HG02885 (cell line): ENCODE results near the gene OTULIN.

ENCODE experiments used
- ATAC-seq: cut with Tn5 transposase; IDR thresholded peaks from one replicate; pipeline ENCODE4 v1.9.1; 2021; ENCODE audit warnings: mild to moderate bottlenecking; ENCODE audit not compliant: unreplicated experiment, poor library complexity

The OTULIN gene

GRCh38 chr5:14664270-14665100 is at the start of gene OTULIN:
TSS of gene OTULIN (plus strand) at chr5:14664718. CDS start at chr5:14664826, 108 bp downstream.
- peak; percentile 69 for ATAC-seq

GRCh38 chr5:14615365-14615764 is 49.2 kb upstream of the OTULIN start:
- ATAC-seq: no peak

DNA sequence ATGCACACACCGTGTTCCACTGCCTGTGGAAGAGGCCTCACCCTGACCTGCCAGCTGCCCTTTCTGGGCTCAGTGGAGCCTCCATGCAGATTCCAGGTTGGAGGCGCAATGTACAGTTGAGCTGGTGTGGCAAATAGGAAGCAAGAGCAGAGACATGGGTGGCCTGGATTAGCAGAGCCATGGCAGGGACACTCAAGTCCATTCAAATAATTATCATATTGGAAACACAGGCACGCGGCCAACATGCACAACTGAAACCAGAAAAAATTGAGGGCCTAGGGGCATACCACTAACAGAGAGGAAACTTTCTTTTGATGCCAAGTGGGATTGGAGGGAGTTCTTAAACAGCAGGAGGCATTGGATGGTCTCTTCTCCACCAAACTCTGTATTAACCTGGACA is 47.1 kb upstream of the OTULIN start:
- ATAC-seq: no peak

DNA sequence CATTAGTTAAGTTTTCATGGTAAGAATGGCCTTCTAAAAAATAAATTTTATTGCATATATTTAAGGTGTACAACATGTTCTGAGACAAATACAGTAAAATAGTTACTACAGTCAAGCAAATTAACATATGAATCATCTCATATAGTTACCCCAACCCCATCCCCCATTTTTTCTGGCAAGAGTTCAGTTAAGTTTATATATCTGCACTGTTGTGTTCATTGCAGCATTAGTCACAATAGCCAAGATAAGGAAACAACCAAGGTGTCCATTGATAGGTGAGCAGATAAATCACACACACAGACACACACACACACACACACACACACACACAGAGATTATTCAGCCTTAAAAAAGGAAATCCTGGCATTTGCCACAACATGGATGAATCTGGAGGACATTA is 37.2 kb upstream of the OTULIN start:
- no peak for ATAC-seq

DNA sequence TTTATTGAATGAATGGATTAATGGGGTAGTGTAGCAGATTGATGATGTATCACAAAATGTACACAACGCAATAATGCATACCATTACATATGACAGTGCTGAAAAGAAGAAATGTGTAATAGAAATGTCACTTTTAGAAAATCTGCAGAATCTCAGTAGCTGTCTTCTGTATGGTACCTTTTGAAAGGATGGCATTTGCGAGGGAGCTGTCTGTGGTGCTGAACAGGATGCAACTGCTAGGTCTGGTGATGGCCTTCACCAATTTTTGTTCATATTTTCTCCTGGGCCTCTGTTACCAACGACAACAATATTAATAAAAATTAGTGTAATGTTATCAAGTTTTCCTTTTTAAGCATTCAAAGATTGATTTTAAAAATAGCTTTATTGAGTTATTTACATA is 36.2 kb upstream of the OTULIN start:
- peak; percentile 59 for ATAC-seq

DNA sequence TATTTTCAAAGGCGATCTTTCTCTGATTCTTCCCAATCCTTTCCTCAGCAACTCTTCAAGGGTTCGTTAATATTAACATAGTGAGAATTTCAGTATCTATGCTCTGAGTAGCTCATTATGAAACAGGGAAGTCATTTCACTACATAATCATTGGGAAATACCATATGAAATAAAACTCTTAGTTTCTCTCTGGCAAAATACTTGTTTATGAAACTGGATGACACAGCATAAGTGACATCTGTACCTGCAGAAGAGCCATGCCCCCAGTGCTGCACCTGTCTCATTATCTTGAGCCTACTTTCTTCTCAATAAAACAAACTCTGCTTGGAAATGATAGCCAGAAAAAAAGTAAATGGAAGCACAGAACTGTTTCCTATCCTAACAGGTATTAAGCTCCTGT is 33.8 kb upstream of the OTULIN start:
- no peak for ATAC-seq

- ATAC-seq: no peak
Observed at GRCh38 chr5:14635656-14636055, 28.9 kb upstream of the OTULIN start.

DNA sequence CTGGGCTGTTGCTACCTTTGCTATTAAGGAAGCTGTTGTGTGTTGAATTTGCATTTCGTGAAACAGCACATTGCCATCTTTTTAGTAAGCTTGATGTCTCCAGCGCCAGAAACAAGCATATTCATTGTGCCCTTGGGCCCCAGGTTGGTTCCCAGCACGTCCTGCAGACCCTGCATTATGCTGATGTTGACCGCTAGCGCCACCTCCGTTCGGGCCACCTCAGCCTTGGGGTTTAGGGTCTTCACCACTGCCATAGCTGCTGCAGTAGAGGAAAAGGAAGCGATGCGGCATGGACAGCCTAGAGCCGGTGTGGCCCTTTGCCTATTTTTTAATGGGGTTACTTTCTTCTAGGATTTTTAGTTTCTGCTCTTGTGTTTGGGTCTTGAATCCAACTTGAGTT is 23.8 kb upstream of the OTULIN start:
- no peak for ATAC-seq

- ATAC-seq: no peak
Observed at GRCh38 chr5:14644623-14645237, 19.8 kb upstream of the OTULIN start.

- ATAC-seq: no peak
Observed at GRCh38 chr5:14650052-14650451, 14.5 kb upstream of the OTULIN start.

GRCh38 chr5:14655146-14655741 is 9.3 kb upstream of the OTULIN start:
- ATAC-seq: no peak

DNA sequence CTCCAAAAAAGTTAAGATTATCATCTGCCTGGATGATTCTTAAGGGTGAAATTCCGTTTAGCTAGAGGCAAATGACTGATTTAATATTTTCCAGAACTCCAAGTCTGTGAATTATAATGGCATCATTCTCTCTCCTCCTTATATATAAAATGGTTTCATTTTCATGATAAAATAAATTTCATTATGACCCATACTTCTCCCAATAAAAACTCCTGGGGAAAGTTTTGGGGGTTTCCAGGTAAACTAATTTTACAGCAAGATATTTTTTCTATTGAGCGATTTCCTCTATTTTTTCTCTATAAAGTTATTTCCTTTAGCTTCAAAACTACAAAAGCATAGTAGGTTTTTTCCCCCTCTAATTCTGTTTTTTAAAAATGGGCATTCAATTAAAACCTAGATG is 7.6 kb upstream of the OTULIN start:
- ATAC-seq: no peak

DNA sequence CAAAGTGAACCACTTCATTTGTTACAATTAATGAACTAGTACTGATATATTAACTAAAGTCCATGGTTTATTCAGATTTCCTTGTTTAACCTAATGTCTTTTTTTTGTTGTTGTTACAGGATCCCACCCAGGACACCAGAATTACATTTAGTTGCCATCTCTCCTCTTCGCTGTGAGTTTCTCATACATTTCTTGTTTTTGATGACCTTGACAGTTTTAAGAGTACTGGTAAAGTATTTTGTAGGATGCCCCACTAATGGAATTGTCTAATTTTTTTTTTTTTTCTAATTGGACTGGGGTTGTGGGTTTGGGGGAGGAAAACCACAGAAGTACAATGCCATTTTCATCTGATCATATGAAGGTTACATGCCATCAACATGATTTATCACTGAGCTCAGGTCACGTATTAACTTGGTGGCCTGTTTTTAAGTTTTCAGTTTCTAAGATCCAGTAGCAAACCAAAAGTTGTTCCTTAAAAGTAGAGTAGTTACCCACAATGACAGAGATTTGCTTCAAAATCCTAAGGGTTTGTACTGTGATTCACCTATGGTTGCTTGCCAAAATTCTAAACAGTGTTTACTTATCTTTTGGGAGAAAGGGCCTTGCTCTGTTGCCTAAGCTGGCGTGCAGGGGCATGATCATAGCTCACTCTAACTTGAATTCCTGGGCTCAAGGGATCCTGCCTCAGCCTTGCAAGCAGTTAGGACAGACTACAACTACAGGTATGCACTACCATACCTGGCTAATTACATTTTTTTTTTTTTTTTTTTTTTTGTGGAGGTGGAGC is 4.5 kb upstream of the OTULIN start:
- ATAC-seq: no peak

DNA sequence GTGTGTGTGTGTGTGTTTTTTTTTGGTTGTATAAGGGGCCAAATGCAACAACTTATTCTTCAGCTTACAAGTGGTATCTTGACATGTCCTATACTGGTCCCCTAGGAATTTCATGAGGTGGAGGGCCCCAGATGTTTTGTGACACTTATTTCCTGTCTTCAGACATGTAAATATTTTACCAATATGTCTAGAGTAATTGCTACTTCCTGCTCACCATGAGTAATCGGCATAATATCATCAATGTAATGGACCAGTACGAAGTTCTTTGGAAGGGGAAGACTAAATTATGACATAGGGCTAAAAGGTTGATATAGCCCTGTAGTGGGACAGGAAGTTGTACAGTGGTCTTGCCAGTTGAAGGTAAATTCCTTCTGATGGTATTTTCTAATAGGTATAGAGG is 3.7 kb upstream of the OTULIN start:
- no peak for ATAC-seq

DNA sequence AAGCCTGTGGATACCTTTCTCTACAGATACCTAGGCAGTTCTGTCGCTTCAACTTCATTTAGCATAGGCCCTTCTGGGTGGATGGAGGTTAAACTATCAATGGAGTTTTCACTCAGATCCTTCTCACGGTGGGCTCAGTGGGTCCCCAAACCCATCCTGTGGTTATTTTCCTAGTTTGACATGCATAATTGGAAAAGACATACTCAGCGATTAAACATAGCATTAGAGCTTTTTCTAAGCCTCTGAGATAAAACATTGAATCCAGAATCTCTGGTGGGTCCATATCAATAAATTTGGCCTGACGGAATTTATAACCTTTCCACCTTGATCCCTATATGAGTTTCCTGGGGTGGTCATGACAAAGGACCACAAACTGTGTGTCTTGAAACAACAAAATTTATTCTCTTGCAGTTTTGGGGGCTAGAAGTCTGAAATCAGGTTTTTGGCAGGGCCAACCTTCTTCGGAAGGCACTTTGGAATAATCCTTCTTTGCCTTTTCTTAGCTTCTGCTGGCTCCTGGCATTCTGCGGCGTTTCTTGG is 1.7 kb upstream of the OTULIN start:
- no peak for ATAC-seq

DNA sequence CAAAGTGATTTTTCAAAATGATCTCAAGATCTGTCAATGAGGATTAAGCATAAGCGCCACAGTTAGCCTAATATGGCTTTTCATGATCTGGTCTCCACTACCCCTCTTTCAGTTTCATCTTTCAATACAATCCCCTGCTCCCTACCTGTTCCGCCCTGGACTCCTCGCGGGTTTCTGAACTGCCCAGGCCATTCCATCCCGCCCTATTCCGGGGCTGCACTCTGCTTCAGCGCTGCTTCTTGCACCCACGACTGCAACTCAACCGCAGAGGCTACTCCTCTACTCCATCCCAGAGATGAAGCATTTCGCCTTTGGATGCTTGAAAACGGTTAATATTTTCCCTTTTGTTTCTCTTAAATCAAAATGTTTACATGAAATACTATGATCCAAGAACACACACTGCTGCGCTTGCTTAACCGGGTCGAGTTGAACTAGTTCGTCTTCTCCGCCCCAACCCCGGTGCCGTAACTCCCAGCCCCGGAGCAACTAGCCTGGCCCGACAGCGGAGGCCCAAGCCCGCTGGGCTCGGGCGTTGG is 716 bp upstream of the OTULIN start:
- peak; percentile 25 for ATAC-seq

DNA sequence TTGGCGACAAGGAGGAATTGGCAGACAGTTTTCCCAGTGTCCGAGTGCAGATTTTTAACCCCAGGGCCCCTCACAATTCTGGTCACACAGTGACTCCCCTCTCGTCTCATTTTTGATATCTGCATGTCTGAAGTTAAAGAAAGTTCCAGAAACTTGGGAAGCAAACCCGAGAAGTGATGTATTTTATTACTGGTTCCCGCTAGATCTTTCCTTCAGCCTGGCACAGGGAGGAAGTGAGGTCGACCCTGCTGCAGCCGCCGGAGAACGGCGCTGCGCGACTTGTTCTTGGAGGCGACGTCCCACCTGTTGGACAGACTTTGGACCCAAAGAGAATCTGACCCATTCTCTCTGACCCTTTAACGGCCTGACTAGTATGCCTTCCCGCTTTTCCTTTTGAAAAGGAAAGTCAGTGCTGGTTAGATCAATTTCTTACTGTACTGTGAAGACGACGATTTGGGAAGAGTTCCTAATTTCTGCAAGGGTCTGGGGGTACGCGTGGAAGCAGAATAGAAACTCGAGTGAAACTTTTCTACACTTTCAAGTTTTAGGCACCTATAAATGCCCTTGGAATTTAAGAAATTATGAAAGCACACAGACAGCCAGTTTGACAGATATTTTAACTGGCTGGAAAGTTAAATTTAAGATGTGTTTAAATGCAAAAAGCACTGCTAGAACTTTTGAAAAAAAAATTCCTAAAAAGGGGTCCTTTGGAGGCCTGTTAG is 744 bp downstream of the OTULIN start:
- ATAC-seq: no peak

GRCh38 chr5:14665949-14666348 is 1.4 kb downstream of the OTULIN start:
- ATAC-seq: peak; percentile 36

DNA sequence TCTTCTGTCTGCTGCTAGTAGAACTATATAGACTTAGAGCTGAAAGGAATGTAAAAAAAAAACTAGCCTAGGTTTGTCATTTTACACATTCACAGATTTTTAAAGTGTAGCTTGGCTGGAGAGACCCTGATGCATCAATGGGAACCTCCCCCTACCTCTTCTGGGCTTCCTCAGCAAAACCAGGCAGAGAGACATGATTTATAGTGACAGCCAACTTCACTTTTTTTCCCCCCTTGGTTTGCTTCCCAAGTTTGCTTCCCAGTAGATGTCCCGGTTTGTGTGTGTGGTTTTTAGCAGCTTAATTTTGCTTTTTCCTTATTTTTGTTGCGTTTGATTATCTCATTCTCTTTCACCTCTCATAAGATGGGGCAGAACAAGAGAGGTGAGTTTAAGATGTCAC is 1.8 kb downstream of the OTULIN start:
- no peak for ATAC-seq

GRCh38 chr5:14667290-14667689 is 2.8 kb downstream of the OTULIN start:
- no peak for ATAC-seq
